ENCODE measurements around the gene HOXC11. TPM values are rescaled to one million over a fixed set of nuclear protein-coding genes. Genes with fewer than 3 reads are reported as not detected.

The HOXC11 gene
- total RNA-seq, 1 donor from 2014 or later = not detected

DNA sequence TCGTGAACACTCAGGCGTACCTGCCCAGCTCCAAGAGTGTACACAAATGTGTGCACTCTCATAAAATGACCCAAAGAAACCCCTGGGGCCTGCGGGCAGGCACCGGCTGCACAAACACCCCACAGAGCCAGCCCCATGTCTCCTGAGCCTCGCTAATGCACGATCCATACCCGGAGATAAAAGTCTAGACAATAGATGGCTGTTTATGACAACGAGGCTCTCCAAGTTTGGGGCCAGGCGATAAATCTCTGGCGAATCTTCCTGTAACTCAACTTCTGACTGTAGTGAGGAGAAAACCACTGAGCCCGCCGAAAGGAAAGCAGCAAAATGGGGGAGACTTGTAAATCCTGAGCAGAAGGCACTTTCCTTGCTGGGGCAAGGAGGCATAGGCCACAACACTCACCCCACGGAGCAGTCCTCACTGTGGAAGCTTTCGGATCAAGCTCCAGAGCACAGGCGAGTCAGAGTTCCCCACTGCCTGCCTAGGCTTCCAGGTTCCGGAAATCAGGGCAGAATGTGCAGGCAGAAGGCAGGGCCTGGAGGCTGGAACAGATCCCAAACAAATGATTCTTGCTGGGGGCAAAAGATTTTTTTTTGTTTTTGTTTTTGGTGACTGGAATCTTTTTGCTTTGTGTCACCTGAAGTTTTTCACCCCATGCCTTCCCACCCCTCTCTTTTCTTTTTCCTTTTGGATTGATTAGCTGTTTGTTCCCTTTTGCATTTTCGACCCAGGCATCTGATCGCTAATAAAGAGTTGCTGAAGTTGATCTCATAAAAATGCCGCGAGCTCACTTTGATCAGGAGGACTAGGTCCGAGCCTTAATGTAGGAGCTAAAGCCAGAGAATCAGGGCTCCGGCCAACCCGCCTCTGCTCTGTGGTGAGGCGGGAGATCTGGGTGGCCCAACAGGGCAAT lies 4.5 kb upstream of the HOXC11 start:
- no peak overlapping the region for H3K4me3 Mint-ChIP-seq (ENCODE audit: unreplicated experiment)
- no peaks in the 10 kb centered on the region for H3K4me1 Mint-ChIP-seq (ENCODE audit: low read depth, unreplicated experiment)
- peaks cover 3% of the 10 kb centered on the region for H3K9me3 Mint-ChIP-seq (ENCODE audit: unreplicated experiment)
- H3K27ac Mint-ChIP-seq (ENCODE audit: unreplicated experiment) = no peak overlapping the region
- TF ChIP-seq, protein P1, sequence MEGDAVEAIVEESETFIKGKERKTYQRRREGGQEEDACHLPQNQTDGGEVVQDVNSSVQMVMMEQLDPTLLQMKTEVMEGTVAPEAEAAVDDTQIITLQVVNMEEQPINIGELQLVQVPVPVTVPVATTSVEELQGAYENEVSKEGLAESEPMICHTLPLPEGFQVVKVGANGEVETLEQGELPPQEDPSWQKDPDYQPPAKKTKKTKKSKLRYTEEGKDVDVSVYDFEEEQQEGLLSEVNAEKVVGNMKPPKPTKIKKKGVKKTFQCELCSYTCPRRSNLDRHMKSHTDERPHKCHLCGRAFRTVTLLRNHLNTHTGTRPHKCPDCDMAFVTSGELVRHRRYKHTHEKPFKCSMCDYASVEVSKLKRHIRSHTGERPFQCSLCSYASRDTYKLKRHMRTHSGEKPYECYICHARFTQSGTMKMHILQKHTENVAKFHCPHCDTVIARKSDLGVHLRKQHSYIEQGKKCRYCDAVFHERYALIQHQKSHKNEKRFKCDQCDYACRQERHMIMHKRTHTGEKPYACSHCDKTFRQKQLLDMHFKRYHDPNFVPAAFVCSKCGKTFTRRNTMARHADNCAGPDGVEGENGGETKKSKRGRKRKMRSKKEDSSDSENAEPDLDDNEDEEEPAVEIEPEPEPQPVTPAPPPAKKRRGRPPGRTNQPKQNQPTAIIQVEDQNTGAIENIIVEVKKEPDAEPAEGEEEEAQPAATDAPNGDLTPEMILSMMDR (IDR thresholded peaks at IDR 0.05; ENCODE audit: partially characterized antibody, unreplicated experiment) = no peak
- no peak for DNase-seq
- H3K27me3 Mint-ChIP-seq (ENCODE audit: unreplicated experiment) = peaks cover 69% of the 10 kb centered on the region
- H3K36me3 Mint-ChIP-seq (ENCODE audit: unreplicated experiment) = no peaks in the 10 kb centered on the region

DNA sequence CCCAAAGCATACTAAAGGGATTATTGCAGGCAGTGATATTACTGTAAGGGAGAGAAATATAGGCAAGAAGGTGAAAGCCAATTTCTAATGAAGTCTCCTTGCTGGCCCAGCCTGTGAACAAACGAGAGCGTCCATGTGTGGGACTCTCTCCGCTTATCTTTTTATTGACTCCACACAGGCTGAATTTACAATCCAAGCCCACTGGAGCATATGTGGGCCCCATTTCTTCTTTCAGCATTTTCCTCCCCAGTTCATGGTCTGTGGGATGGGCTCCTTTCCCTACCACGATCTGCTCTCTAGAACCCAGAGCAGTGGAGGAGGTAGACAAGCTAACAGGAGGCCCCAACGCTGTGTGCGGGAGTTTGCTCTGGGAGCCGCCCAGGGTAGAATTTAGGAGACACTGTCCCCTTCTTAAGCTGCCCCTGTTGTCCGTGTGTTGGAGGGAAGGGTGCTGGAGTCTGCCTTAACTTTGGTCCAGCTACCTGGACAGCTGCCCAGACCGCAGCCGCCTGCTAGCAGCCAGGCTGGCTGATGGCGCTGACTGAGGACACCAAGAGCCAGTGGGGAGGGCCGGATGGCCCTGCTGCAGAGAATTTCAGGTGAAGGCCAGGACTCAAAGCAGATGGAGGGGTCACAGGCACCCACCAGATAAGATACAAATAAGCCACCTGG lies 3.2 kb upstream of the HOXC11 start:
- TF ChIP-seq, protein P1 (IDR thresholded peaks at IDR 0.05; ENCODE audit: partially characterized antibody, unreplicated experiment) = no peak
- Mint-ChIP-seq H3K36me3 (ENCODE audit: unreplicated experiment) (no peaks in the 10 kb centered on the region), H3K4me1 (ENCODE audit: low read depth, unreplicated experiment) (no peaks in the 10 kb centered on the region), H3K4me3 (ENCODE audit: unreplicated experiment) (no peak overlapping the region), H3K27me3 (ENCODE audit: unreplicated experiment) (peaks cover 63% of the 10 kb centered on the region), H3K9me3 (ENCODE audit: unreplicated experiment) (peaks cover 3% of the 10 kb centered on the region), H3K27ac (ENCODE audit: unreplicated experiment) (no peak overlapping the region)
- DNase-seq = no peak

DNA sequence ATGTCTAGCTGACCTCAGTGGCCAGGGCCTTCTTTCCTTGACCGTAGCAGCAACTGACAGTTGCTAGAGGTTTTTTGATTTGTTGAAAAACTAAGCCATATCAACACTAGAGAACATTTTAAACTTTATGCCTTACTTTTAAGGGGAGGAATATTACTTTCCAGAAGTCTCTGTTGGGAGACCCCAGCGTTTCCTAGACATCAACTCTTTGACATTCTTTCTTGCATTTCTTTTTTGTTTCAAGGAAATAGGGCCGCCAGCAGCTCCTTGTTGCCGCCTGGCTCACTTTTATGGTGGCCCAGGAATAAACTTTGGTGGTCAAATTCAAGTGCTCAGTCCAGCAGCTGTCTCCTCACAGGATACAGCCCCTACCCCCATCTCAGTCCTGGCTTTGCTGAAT lies 2.5 kb upstream of the HOXC11 start:
- H3K36me3 Mint-ChIP-seq (ENCODE audit: unreplicated experiment) = no peaks in the 10 kb centered on the region
- no peak overlapping the region for H3K4me3 Mint-ChIP-seq (ENCODE audit: unreplicated experiment)
- no peak for DNase-seq
- TF ChIP-seq, protein P1 (IDR thresholded peaks at IDR 0.05; ENCODE audit: partially characterized antibody, unreplicated experiment) = no peak
- peaks cover 65% of the 10 kb centered on the region for H3K27me3 Mint-ChIP-seq (ENCODE audit: unreplicated experiment)
- no peaks in the 10 kb centered on the region for H3K4me1 Mint-ChIP-seq (ENCODE audit: low read depth, unreplicated experiment)
- H3K9me3 Mint-ChIP-seq (ENCODE audit: unreplicated experiment) = peaks cover 4% of the 10 kb centered on the region
- H3K27ac Mint-ChIP-seq (ENCODE audit: unreplicated experiment) = no peak overlapping the region

DNA sequence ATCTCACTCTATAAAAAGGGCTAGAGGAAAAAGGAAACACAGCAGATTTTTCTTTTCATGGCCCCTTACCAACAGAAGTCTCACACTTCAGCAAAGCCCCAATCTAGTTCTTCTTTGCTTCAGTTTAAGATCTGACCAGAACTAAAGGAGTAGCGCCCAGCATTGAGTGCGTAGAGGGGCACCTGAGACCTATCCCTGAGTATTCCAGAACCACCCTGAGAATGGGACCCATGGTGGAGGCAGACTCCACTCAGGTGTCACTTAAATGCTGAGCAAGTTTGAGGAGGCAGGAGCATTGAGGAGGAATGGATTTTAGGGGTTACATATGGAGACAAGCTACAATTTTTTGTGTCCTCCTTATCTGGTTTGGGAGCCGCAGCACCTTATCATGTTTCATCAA lies 1.8 kb upstream of the HOXC11 start:
- TF ChIP-seq, protein P1 (IDR thresholded peaks at IDR 0.05; ENCODE audit: partially characterized antibody, unreplicated experiment) = no peak
- peaks cover 68% of the 10 kb centered on the region for H3K27me3 Mint-ChIP-seq (ENCODE audit: unreplicated experiment)
- H3K4me1 Mint-ChIP-seq (ENCODE audit: low read depth, unreplicated experiment) = no peaks in the 10 kb centered on the region
- H3K27ac Mint-ChIP-seq (ENCODE audit: unreplicated experiment) = no peak overlapping the region
- H3K4me3 Mint-ChIP-seq (ENCODE audit: unreplicated experiment) = no peak overlapping the region
- no peaks in the 10 kb centered on the region for H3K36me3 Mint-ChIP-seq (ENCODE audit: unreplicated experiment)
- peaks cover 4% of the 10 kb centered on the region for H3K9me3 Mint-ChIP-seq (ENCODE audit: unreplicated experiment)
- no peak for DNase-seq

DNA sequence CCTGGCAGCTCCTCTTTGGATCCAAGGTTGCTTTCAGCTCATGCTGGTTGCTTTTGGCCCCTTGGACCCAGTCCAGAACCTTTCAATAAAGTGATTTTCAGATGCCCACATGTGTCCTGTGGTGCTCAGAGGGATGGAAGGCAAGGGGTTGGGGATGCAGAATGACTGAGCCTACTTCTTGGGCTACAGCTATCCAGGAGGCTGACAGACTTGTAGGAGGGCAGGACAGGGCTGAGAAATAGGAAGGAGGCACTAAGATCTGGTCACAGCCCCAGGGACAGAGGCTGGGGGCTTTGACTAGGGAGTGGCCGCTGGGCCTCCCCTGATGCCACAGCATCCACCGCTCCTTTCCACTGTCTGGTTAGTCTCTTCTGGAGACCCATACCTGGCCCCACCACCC lies 1.2 kb upstream of the HOXC11 start:
- Mint-ChIP-seq H3K27ac (ENCODE audit: unreplicated experiment) (no peak overlapping the region), H3K4me3 (ENCODE audit: unreplicated experiment) (no peak overlapping the region), H3K27me3 (ENCODE audit: unreplicated experiment) (peaks cover 66% of the 10 kb centered on the region), H3K36me3 (ENCODE audit: unreplicated experiment) (no peaks in the 10 kb centered on the region), H3K9me3 (ENCODE audit: unreplicated experiment) (peaks cover 2% of the 10 kb centered on the region), H3K4me1 (ENCODE audit: low read depth, unreplicated experiment) (no peaks in the 10 kb centered on the region)
- no peak for DNase-seq
- TF ChIP-seq, protein P1 (IDR thresholded peaks at IDR 0.05; ENCODE audit: partially characterized antibody, unreplicated experiment) = no peak

Data from glutamatergic neuron (in vitro differentiated cells).